SU-DHL-6 (cell line): ENCODE measurements around the gene SOCS6.

Experiments
- CTCF ChIP-seq: fragments of 200-600 bp; sonication (generic); IDR thresholded peaks from one replicate; pipeline ENCODE4 v1.5.1; 2017; ENCODE audit warnings: antibody characterized with exemption, mild to moderate bottlenecking, low read length, moderate library complexity; ENCODE audit not compliant: insufficient read depth, poor library complexity, severe bottlenecking
- EZH2phosphoT487 ChIP-seq: fragments of 200-600 bp; sonication (generic), shearing (Covaris generic); conservative IDR thresholded peaks from 2 replicates; pipeline ENCODE4 v1.6.1; 2018; ENCODE audit warnings: mild to moderate bottlenecking, antibody characterized with exemption, low read length, moderate library complexity, mixed read lengths

DNA sequence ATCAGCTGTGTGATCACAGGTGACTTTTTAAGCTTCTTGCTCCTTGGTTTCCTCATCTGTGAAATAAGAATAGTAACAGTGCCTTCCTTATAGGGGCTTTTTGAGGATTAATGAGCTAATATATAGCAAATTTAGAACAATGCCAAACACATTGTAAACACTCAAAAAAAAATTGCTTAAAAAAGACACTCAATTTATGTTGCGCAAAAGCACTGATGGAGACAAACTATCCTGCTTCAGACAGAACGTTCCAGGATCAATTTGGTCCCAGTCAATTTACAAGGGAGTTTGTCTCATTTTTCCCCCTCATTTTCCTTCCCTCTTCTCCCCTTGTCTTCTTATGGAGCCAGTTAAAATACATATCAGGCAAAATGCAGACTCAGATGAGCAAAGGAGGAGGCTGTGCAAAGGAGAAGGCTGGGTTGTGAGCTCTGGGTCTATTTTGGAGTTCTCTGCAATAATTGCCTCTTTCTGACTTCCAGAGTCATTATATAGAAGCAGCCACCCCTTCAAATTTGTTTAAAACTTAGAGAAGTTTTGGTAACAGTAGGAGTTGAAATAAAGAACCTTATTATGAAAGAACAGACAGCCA, 83.7 kb downstream of the SOCS6 start:
- TF ChIP-seq CTCF: no peak
- no peak for TF ChIP-seq EZH2phosphoT487
